Tongue (tissue), 2 donors: ENCODE measurements around the gene UBR7. TPM values are rescaled to one million over a fixed set of nuclear protein-coding genes. Genes with fewer than 3 reads are reported as not detected.
"Not testable (repeated sequence)": the region's sequence is repeated elsewhere in the genome, so short reads cannot be mapped to it uniquely, and the experiment has no call there.

Experiments used
- DNase-seq: peaks from one replicate; pipeline ENCODE4 v3.0.0-alpha.2; 2015
- total RNA-seq: library from RNA; depleted of rRNA; stranded (reverse); fragments of >200 nt; gene quantifications from one replicate; pipeline ENCODE4 v1.2.3, GENCODE V29; 2014

The UBR7 gene
- total RNA-seq, 1 donor from 2014 or later, result 42.0 TPM

DNA sequence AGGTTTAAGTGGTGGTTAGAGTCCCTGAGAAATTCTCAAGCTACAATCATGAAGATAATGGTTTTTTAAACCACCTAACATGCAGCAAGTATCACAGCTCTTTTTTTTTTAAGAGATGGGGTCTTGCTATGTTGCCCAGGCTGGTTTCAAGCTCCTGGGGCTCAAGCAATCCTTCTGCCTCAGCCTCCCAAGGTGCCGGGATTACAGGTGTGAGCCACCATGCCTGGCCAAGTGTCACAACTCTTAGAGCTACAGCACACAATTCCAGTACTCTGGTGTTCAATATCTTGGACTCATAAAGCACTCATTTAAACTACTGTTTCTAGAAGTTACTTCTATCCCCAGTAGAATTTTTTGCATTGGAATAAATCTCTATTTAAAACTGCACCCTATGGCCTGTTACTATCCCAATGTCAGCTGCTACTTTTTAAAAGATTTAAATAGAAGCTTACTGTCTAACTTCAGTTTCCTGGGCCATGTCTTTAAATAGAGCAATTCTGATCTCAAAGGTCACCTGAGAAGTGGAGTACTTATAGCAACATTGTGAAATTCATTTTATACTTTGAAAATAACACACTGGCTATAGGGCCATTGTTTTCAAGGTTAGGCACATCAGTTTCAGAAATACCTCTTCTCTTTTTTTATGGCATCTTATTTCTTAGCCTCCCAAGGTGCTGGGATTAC lies 11.6 kb upstream of the UBR7 start:
- no peak for DNase-seq

GRCh38 chr14:93199031-93199430 lies 8.0 kb upstream of the UBR7 start:
- DNase-seq, result no peak

DNA sequence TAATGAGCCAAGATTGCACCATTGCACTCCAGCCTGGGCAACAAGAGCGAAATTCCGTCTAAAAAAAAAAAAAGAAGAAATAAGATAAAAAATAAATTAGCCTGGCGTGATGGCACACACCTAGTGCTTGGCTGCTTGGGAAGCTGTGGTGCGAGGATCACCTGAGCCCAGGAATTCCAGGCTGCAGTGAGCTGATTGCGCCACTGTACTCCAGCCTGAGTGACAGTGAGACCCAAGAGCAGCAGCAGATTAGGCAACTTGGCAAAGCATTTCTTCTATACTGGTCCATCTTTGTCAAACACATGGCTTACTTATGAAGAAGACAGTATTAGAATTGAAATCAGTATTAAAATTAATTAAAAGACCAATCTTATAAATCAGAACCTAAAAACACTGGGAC lies 6.5 kb upstream of the UBR7 start:
- no peak for DNase-seq

DNA sequence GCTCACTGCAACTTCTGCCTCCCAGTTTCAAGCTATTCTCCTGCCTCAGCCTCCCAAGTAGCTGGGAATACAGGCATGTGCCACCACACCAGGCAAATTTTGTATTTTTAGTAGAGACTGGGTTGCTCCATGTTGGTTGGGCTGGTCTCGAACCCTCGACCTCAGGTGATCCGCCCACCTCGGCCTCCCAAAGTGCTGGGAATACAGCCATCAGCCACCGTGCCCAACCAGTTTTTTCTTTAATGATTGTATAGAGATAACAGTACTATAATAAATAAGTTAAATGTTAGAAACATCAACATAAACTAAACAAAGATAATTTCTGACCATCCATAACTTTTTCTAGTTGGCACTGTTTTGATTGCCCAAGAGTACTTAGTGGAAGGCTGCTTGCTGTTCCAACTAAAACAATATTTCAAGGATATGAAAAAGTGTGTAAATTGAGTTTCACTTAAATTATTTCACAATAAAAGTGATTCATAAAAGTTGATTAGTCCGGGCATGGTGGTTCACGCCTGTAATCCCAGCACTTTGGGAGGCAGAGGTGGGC lies 5.8 kb upstream of the UBR7 start:
- no peak for DNase-seq

- peak; percentile 78 for DNase-seq
These were observed 632 bp downstream of the UBR7 start for GRCh38 chr14:93207468-93208308.

- no peak for DNase-seq
These were observed 5.4 kb downstream of the UBR7 start for GRCh38 chr14:93212432-93212831.

DNA sequence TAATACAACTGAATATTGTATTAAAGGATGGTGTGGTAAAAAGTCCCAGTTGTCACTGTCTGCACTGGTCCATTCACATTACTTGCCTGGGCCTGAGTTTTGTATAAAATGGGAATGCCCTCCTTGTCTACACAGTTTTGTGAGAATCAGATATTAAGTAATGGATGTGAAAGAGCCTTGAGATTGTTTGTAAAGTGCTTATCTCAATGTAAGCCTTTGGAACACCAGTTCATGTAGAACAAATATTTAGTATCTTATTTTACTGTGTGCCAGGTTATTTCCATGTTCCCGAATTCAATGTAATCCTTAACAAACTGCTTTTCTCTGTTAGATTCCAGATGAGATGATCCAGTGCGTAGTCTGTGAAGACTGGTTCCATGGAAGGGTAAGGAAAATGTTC lies 7.5 kb downstream of the UBR7 start:
- DNase-seq, result no peak

- DNase-seq, result peak; percentile 69
These were observed 12.2 kb downstream of the UBR7 start for GRCh38 chr14:93219103-93219726.

- DNase-seq, result no peak
These were observed 13.5 kb downstream of the UBR7 start for GRCh38 chr14:93220509-93220908.

- DNase-seq, result no peak
These were observed 16.5 kb downstream of the UBR7 start for GRCh38 chr14:93223565-93223964.

- DNase-seq, result no peak
These were observed 21.5 kb downstream of the UBR7 start for GRCh38 chr14:93228550-93228949.

DNA sequence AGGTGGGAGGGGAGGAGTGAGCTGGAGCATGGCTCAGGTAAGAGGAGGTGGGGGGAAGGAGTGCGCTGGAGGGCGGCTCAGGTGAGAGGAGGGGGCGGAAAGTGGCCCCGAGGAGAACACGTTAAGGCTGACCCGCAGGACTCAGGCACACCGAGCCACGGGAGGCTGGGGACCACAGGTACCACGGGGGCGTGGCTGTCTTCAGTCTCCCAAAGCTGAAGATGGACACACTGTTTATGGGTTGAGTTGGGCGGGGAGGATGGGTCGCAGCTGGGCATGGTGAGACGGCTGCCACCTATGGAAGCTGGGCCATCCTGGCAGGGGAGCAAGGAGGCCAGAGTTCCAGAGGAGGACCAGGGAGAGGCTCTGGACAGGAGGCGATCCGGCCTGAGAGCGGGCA lies 23.5 kb downstream of the UBR7 start:
- no peak for DNase-seq

DNA sequence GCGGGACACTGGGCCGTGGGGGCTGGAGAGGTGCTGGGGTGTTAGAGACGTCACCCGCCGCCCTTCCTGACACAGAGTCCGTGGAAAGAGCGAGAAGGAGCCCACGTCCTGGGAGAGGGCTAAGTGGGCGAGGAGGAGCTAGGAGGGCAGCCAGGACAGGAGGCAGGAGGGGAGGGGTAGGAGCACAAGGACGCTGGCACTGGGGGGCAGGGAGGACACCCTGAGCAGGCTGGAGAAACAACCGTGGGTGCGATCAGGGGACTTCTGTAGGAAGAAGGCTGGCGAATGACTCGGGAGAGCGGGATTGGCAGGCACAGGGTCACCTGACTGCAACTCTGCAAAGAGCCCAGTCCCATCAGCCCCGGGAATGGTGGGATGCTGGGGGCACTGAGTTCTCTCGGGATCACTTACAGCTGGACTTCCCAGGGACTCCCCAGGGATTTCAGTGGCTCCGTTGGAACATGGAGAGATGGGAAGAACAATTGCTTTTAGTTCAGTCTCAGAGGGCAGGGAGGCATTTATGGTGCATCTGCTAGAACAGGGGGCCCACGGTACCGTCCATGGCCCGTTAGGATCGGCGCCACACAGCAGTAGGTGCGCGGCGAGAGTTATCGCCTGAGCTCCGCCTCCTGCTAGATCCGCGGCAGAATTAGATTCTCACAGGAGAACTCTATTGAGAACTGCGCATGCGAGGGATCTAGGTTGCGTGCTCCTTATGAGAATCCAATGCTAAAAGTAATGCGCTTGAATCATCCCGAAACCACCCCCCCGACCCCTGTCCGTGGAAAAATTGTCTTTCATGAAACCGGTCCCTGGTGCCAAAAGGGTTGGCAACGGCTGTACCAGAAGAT lies 24.3 kb downstream of the UBR7 start:
- DNase-seq, result peak; percentile 31

DNA sequence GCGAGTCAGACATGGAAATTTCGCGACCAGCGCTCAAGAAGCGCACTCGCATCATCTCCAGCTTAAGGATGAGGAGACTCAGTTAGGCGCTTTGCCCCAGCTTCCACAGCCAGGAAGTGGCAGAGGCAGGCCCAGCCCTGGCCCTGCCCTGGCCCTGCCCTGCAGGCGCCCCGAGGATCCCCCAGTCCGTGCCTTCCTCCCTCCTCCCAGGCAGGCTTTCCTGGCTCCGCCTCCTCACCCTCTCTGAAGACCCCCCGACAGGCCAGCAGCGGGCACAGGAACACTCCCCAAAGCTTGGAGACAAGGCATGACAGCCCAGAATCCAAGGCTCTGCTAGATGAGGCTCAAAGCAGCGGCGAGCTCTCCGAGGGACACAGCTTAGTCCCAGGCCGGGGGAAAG lies 25.1 kb downstream of the UBR7 start:
- DNase-seq, result no peak

GRCh38 chr14:93233078-93233477 lies 26.0 kb downstream of the UBR7 start:
- DNase-seq, result not testable (repeated sequence)

GRCh38 chr14:93234798-93235197 lies 27.7 kb downstream of the UBR7 start:
- DNase-seq, result no peak

GRCh38 chr14:93239869-93240677 lies 33.0 kb downstream of the UBR7 start:
- DNase-seq, result no peak

DNA sequence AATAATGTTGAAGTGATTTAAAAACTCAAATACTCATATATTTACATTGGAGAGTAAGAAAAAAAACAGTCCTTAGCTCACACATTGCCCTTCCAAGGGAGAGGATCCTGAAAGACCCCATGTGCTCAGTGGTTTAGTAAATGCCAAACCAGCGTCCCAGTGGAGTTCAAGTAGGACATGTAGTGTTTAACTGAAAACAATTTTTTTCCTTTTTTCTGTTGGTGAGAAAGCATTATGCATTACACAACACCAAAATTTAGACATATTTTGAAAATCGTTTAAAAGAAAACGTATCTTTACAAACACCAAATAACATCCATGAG lies 33.6 kb downstream of the UBR7 start:
- no peak for DNase-seq

DNA sequence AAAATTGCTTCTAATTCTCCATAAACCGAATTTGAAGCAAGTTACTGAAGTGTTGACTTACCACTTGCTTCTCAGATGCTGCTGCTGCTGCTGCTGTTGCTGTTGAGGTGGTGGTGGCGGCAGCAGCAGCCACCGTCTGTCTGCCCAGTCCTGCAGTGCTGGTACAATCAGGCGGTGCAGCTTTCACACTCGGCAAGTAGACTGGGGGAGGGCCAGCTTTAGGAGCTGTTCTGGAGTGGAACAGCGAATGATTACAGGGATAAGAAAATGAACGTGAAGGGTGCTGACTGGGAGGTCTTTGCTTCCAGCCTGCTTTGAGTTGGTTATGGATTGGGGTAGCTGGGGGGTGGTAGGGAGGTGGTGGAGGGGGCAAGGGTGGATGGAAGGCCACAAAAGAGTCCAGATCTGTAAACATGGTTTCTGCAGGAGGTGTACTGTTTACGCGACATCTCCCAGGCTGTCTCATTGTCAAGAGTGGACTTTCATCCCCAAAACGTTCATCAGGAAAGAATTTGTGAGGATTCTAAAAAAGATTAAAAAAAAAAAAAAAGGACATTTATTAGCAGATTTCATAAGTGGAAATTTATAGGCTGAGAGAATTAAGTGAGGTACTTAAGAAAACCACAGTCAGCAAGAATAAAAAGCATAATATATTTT lies 38.8 kb downstream of the UBR7 start:
- no peak for DNase-seq

GRCh38 chr14:93246534-93246933 lies 39.5 kb downstream of the UBR7 start:
- no peak for DNase-seq
